HG03521 (cell line): ENCODE results near the gene TMEM114.
"Not testable (repeated sequence)": the region's sequence is repeated elsewhere in the genome, so short reads cannot be mapped to it uniquely, and the experiment has no call there.

Source experiments
- ATAC-seq: cut with Tn5 transposase; IDR thresholded peaks from one replicate; pipeline ENCODE4 v1.9.1; 2021; ENCODE audit warnings: mild to moderate bottlenecking, moderate library complexity; ENCODE audit not compliant: unreplicated experiment

The TMEM114 gene

DNA sequence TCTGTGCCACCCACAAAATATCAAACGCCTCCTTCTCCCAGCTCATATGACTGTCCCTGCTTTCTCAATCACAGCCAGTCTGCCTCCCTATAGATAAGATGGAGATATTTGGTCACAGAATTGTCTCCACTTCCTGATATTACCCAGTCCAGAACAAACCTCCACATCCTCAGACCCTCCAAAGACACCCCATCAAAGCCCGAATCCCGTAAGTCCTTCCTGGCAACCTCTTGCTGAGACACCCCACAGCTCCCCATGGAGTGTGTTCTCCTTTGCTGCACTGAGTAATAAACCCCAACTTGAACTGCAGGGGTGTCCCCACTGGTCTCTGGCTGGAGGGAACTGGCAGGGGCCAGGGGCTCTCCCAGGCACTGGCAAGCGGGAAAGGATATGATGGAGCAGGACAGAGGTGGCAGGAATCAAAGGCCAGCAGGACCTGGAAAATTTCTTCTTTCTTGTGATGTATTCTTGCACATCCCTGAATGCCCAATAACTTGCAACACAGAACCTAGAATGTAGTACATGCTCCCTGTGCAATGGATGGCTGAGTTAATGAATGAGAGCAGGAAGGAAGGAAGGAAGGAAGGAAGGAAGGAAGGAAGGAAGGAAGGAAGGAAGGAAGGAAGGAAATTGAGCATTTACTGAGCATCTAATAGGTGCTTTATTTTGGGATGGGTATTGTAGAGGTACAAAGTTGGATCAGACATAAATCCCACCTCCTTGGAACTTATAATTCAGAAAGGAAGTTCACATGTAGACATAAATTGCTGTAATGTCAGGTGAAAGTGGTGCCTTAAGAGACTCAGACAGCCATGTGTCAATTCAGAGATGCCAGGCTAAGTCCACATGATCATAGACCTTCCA is 13.9 kb downstream of the TMEM114 start:
- no peak for ATAC-seq

GRCh38 chr16:8575399-8575798 is 14.9 kb downstream of the TMEM114 start:
- ATAC-seq: no peak

- no peak for ATAC-seq
These were observed 17.2 kb downstream of the TMEM114 start for GRCh38 chr16:8572919-8573724.

DNA sequence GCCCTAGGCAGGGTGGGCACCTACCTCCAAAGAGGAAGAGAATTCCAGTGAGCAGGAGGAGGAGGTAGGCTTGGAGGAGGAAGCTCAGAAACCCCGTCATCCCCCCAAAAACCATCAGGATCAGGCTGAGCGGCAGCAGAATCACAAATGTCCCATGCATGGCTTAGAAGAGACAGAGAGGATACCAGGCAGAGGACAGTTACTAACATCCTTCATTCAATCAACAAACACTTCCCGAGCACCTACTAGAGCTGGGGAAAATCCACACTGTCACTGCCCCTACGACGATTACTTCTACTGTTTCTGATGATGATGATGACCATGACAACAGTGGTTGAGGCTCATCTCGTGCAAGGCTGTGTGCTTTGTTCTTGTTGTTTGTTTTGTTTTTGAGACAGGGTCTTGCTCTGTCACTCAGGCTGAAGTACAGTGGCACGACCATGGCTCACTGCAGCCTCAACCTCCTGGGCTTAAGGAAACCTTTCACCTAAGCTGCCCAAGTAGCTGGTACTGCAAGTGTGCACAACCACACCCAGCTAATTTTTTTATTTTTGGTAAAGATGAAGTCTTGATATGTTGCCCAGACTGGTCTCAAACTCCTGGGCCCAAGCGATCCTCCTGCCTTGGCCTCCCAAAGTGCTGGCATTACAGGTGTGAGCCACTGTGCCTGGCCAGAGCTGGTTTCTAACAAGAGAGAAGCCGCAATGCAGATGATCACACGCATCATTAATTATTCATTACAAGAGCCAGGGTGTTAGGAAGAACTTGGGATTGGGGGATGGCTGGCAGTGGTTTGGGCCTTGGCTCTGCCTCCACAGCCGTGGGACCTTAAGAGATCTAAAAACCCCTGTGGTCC is 18.0 kb downstream of the TMEM114 start:
- no peak for ATAC-seq

- ATAC-seq: no peak
These were observed 19.2 kb downstream of the TMEM114 start for GRCh38 chr16:8571061-8571596.

- not testable (repeated sequence) for ATAC-seq
These were observed 19.9 kb downstream of the TMEM114 start for GRCh38 chr16:8570393-8570792.

DNA sequence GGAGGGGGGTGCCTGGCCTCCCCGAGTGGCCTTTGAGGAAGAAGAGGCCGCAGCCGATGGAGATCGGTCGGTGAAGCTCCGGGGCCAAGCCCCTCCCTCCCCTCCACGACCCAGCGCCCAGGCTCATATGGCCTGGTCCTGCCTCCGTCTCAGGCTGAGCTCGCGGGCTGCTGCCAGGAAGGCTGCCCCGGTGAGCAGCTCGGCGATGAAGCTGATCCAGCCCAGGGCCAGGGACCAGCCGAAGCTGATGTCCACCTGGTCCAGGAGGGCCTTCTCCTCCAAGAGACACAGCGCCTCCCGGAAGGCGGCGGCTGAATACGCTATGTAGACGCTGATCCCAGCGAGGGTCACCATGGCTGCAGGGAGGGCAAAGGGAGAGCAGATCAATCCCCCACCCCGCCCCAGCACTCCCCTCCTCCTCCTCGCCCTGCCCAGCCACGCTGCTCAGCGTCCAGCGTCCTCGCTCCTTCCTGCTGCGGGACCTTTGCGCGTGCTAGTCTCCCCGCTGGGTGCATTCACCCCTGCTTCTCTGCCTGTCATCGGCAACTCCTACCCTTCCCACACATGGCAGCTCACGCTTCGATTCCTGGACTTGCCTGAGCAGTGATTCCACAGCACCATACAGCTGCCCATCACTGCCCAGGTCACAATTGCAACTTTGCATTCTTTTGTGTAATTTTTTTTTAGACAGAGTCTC is 20.5 kb downstream of the TMEM114 start:
- no peak for ATAC-seq

GRCh38 chr16:8568231-8568617 is 22.1 kb downstream of the TMEM114 start:
- ATAC-seq: no peak

DNA sequence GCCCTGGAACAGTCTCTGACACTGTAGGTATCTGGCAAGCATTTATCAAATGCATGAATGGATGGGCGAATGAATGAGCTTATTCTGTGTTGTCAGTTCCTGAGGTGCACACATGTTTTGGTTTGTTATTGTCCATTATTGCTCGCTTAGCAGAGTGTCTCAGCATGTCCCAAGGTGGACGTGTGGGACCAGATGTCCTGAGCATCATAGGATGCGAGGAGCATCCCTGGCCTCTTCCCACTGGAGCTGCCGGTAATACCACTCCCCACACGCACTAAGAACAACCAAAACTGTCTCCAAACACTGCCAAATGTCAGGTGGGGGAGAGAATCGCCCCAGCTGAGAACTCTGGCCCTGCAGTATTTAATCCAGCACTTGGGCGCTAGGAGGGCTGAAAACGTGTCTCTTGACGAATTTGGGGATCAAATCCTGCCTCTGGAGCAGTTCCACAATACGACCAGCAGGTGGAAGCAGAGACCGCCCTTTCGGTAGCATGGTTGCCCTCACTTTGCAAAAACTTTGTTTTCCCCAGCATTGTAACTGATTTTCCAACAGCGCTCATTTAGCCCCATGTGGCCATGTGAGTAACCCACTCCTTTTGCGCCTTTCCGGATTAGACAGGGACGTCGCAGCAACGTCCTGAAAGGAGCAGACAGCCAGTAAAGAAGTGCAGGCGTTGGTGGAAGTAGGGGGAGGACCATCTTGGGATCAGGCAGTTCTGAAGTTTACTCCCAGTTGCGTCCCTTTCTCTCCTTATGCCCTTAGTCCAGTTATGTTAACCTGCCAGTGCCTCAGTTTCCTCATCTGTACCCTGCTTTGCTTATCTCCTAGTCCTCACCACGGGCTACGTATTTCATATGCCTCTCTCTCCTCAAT is 22.7 kb downstream of the TMEM114 start:
- ATAC-seq: peak; percentile 66

GRCh38 chr16:8565498-8565897 is 24.8 kb downstream of the TMEM114 start:
- no peak for ATAC-seq

- no peak for ATAC-seq
These were observed 25.4 kb downstream of the TMEM114 start for GRCh38 chr16:8564934-8565345.

GRCh38 chr16:8563944-8564540 is 26.3 kb downstream of the TMEM114 start:
- ATAC-seq: not testable (repeated sequence)

DNA sequence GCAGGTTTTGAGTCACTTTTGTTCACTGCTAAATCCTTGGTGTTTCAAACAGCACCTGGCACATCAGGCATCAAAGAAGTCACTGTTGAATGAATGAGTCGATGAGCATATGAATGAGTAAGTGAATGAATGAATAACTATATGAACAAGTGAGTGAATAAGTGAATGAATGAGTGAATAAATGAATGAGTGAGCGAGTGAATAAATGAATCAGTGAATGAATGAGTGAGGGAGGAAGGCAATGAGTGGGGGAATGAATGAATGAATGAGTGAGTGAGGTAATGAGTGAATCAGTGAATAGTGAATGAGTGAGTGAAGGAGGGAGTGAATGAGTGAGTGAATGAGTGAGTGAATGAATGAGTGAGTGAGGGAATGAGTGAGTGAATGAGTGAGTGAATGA is 28.8 kb downstream of the TMEM114 start:
- ATAC-seq: no peak

DNA sequence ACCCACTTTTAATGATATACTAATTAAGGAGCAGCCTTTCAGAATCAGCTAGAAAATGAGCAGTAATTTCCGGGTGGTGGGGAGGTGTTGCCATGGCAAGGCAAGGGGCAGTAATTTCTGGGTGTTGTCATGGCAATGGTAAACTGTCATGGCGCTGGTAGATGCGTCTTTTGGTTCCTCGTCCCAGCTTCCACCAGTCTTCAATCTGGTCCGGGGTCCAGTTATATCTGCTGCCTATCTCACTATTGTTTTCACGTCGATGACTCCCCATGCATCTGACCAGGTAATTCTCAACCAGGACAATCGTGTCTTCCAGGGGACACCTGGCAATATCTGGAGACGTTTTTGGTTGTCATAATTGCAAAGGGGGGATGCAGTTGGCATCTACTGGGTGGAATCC is 34.9 kb downstream of the TMEM114 start:
- no peak for ATAC-seq

DNA sequence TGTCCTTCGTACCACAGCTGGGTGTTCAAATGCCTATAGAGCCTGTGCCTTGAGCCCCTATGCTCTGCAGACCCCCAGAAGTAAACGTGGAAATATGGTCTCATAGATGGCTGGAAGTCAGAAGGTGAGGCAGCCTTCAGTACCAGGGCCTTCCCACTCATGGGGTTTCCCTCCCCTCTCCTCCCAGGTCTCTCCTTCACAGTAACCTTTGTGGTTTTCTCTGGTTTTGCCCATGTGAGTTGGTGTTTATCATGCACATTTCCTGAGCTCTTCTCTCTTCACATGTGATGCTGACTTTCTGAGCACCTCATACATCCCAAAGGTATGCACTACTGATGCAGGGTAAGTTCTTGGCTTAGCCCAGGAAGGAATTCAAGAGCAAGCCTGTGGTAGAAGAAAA is 35.4 kb downstream of the TMEM114 start:
- ATAC-seq: no peak

DNA sequence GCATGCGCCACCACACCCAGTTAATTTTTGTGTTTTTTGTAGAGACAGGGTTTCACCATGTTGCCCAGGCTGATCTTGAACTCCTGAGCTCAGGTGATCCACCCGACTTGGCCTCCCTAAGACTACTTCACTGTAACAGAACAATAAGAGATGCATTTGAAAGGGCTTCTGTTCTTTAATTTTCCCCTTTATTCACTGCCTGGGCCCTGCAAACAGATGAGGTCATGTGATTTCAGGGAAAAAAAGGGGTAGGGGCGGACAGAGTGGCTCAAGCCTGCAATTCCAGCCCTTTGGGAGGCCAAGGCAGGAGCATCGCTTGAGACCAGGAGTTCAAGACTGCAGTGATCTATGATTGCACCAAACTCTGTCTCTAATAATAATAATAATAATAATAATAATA is 36.3 kb downstream of the TMEM114 start:
- no peak for ATAC-seq

DNA sequence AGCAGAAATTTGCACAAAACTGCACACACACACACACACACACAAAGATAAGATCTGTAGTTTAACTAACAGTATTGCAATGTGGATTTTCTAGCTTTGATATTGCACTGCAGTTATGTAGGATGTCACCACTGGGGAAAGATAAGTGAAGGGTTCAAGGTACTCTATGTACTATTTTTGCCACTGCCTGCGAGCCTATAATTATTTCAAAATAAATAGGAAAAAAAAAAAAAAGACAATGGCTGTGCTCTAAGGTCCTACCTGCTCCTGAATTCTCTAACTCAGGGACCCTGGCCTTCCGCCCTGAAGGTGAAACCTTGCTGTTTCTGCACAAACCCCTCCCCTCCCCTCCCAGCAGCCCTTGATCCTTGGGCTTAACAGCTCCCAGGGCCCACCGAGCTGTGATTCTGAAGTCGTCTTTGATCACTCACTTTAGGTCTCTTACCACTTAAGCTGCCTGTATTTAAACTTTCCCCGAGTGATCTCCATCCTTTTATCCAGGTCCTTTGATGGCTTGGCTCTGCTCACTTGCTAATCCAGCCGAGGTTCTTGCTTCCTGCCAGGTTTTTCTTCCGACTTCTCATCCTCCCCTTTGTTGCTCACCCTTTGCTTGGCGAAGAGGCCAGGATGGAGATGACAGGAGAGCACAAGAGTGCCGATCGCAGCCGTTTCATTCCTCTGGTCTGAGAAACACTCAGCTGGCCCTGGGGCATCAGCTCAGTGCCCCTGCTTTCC is 37.7 kb downstream of the TMEM114 start:
- no peak for ATAC-seq
